Uterus (tissue), 4 donors: ENCODE measurements around the gene DNAH1. TPM values are rescaled to one million over a fixed set of nuclear protein-coding genes. Genes with fewer than 3 reads are reported as not detected.

Experiments used
- DNase-seq, 2 donors: peaks; one replicate each; pipeline ENCODE4 v3.0.0-alpha.2; 2019 to 2020
- H3K27ac ChIP-seq, 2 donors: fragments of 200-600 bp; sonication (generic); 1 replicate in 1 of 2; 2 replicates in 1 of 2; pipeline ENCODE4 v1.5.1; 2016 to 2018
- H3K27me3 ChIP-seq, 2 donors: fragments of 200-600 bp; sonication (generic); one replicate each; pipeline ENCODE4 v1.5.1; 2018 to 2019; ENCODE audit warnings: control low read depth in 1 of 2
- H3K36me3 ChIP-seq, 2 donors: fragments of 200-600 bp; sonication (generic); one replicate each; pipeline ENCODE4 v1.5.1; 2019; ENCODE audit warnings: control low read depth in 1 of 2
- H3K4me1 ChIP-seq, 2 donors: fragments of 200-600 bp; sonication (generic); one replicate each; pipeline ENCODE4 v1.5.1; 2018 to 2019; ENCODE audit warnings: control low read depth in 1 of 2
- H3K4me3 ChIP-seq, 2 donors: fragments of 200-600 bp; sonication (generic); 1 replicate in 1 of 2; 2 replicates in 1 of 2; pipeline ENCODE4 v1.5.1; 2018 to 2019; ENCODE audit warnings: mild to moderate bottlenecking in 1 of 2
- H3K9me3 ChIP-seq, 2 donors: fragments of 200-600 bp; sonication (generic); one replicate each; pipeline ENCODE4 v1.5.1; 2019; ENCODE audit warnings: control low read depth in 1 of 2
- CTCF ChIP-seq, 4 experiments: fragments of 200-600 bp in 2 of 4; fragments of 450-650 bp in 2 of 4; sonication (generic) in 2 of 4; IDR thresholded peaks; one replicate each; pipeline ENCODE4 v1.5.1; 2016 to 2019; ENCODE audit warnings: antibody characterized with exemption in 4 of 4, mild to moderate bottlenecking in 2 of 4, moderate library complexity in 1 of 4
- POLR2A ChIP-seq, 2 donors: fragments of 450-650 bp; IDR thresholded peaks; one replicate each; pipeline ENCODE4 v1.6.1; 2016; ENCODE audit warnings: antibody characterized with exemption in 2 of 2, mild to moderate bottlenecking in 1 of 2, moderate library complexity in 1 of 2
- intact Hi-C: fragments of 100-400 bp; cut with DNase I; formaldehyde crosslinking; loops from one replicate; pipeline ENCODE4 v1.15.1; 2023; ENCODE audit warnings: low total_unique reads
- microRNA counts, 2 donors: library from miRNA; unstranded; fragments of <30 nt; microRNA quantifications; one replicate each; lab custom pipeline; 2016 to 2017
- microRNA-seq: library from miRNA; unstranded; fragments of <30 nt; microRNA quantifications from one replicate; pipeline ENCODE4, GENCODE V29; 2016; ENCODE audit warnings: borderline microRNAs expressed, borderline replicate concordance
- small RNA-seq: library from RNA; depleted of rRNA; stranded (forward); fragments of <200 nt; gene quantifications from one replicate; pipeline ENCODE3, GENCODE V24; 2016
- total RNA-seq, 4 donors: library from RNA; depleted of rRNA in 3 of 4; stranded (reverse); fragments of >200 nt in 3 of 4; gene quantifications; one replicate each; pipeline versions ENCODE4 v1.1.0 to v1.2.4, GENCODE V29; 2014 to 2023
- donor health status: DM: yes; HTN: yes; CAD: no.

The DNAH1 gene
- total RNA-seq, 4 donors from 2014 or later: 5.1 to 46.2 (median 11.0) TPM

GRCh38 chr3:52447512-52448355, 131.6 kb downstream of the DNAH1 start:
- no peak overlapping the region for H3K27ac ChIP-seq
- H3K9me3 ChIP-seq: no peaks in the 10 kb centered on the region
- intact Hi-C loops: no loop called here
- DNase-seq: no peak
- no peaks in the 10 kb centered on the region for H3K27me3 ChIP-seq
- no peaks in the 10 kb centered on the region for H3K4me1 ChIP-seq
- no peaks in the 10 kb centered on the region for H3K36me3 ChIP-seq
- TF ChIP-seq POLR2A (IDR thresholded peaks at IDR 0.05) (no peak), CTCF (IDR thresholded peaks at IDR 0.05) (no peak)
- no peak overlapping the region for H3K4me3 ChIP-seq

MicroRNA genes within 50 kb of the gene (microRNA counts, 767-probe panel; counts per million panel counts)
- microRNA hsa-let-7g-5p (lab: Ali Mortazavi, UCI): 9,217 to 11,566 counts per million in 2 donors

Small RNAs within 50 kb of the gene (microRNA-seq; reads per million reads assigned to microRNA genes)
- gene MIR135A1: not detected
- gene MIRLET7G: 182,011 reads per million, percentile 100 among the genes with 10 or more reads in this experiment

Small RNAs within 50 kb of the gene (small RNA-seq; reads per million reads assigned to genes)
- gene MIR135A1 (not detected), gene MIRLET7G (259 reads per million, percentile 96 among the genes with 10 or more reads in this experiment)

Other genes starting within 250 kb of the DNAH1 start
- 1 to 10 TPM in 3 of 4 donors, not detected in 1; 1.1 to 4.8 (median 4.7) TPM for gene POC1A, start 161.9 kb upstream of the DNAH1 start, total RNA-seq
- 10 to 100 TPM in 3 of 4 donors, 1 to 10 TPM in 1; 4.9 to 56.2 (median 36.2) TPM for gene ALAS1, start 118.2 kb upstream of the DNAH1 start, total RNA-seq
- gene TLR9, start 90.7 kb upstream of the DNAH1 start, total RNA-seq: 1 to 10 TPM in 1 of 4 donors, under 1 TPM in 1, not detected in 2; 0.14 to 1.5 TPM
- 100 to 1,000 TPM in 1 of 4 donors, 10 to 100 TPM in 3; 45.9 to 105 (median 50.2) TPM for gene TWF2, start 77.2 kb upstream of the DNAH1 start, total RNA-seq
- 10 to 100 TPM; 23.9 to 32.3 (median 31.5) TPM for gene PPM1M, start 70.6 kb upstream of the DNAH1 start, total RNA-seq
- 100 to 1,000 TPM in 1 of 4 donors, 10 to 100 TPM in 3; 24.6 to 128 (median 70.3) TPM for gene WDR82, start 37.7 kb upstream of the DNAH1 start, total RNA-seq
- gene GLYCTK, start 28.5 kb upstream of the DNAH1 start, total RNA-seq: 10 to 100 TPM in 3 of 4 donors, 1 to 10 TPM in 1; 3.8 to 15.1 (median 10.8) TPM
- gene BAP1, start 93.7 kb downstream of the DNAH1 start, total RNA-seq: 10 to 100 TPM; 14.6 to 66.8 (median 50.3) TPM
- gene PHF7, start 94.3 kb downstream of the DNAH1 start, total RNA-seq: 10 to 100 TPM in 1 of 4 donors, 1 to 10 TPM in 3; 1.5 to 13.4 (median 6.1) TPM
- gene SEMA3G, start 128.8 kb downstream of the DNAH1 start, total RNA-seq: 10 to 100 TPM in 3 of 4 donors, 1 to 10 TPM in 1; 4.4 to 91.2 (median 16.7) TPM
- 1 to 10 TPM in 3 of 4 donors, not detected in 1; 3.0 to 4.4 (median 3.4) TPM for gene TNNC1, start 137.7 kb downstream of the DNAH1 start, total RNA-seq
- gene NISCH, start 139.3 kb downstream of the DNAH1 start, total RNA-seq: 100 to 1,000 TPM in 2 of 4 donors, 10 to 100 TPM in 2; 50.0 to 157 (median 114) TPM
- gene STAB1, start 179.0 kb downstream of the DNAH1 start, total RNA-seq: 100 to 1,000 TPM in 1 of 4 donors, 10 to 100 TPM in 3; 55.3 to 216 (median 78.2) TPM
- gene NT5DC2, start 217.5 kb downstream of the DNAH1 start, total RNA-seq: 10 to 100 TPM in 3 of 4 donors, 1 to 10 TPM in 1; 9.2 to 67.6 (median 29.3) TPM
- 100 to 1,000 TPM in 1 of 4 donors, 10 to 100 TPM in 2, 1 to 10 TPM in 1; 4.1 to 435 (median 51.9) TPM for gene UQCC5, start 220.3 kb downstream of the DNAH1 start, total RNA-seq